Endodermal cell (in vitro differentiated cells): ENCODE results near the gene FRRS1. TPM values are rescaled to one million over a fixed set of nuclear protein-coding genes. Genes with fewer than 3 reads are reported as not detected.

Experiments used
- DNase-seq: peaks from one replicate; pipeline ENCODE4 v3.0.0-alpha.2; 2017
- H3K27ac ChIP-seq: 2 replicates; pipeline ENCODE4 v1.5.1; 2013; ENCODE audit warnings: mild to moderate bottlenecking, low read depth, low read length, moderate library complexity
- H3K27me3 ChIP-seq: 2 replicates; pipeline ENCODE4 v1.6.1; 2013; ENCODE audit warnings: mild to moderate bottlenecking, low read length, moderate library complexity; ENCODE audit not compliant: insufficient read depth, control insufficient read depth, poor library complexity, severe bottlenecking
- H3K36me3 ChIP-seq: 2 replicates; pipeline ENCODE4 v1.7.0; 2013; ENCODE audit warnings: mild to moderate bottlenecking, low read length, moderate library complexity; ENCODE audit not compliant: control insufficient read depth, insufficient read depth
- H3K4me1 ChIP-seq: one replicate; pipeline ENCODE4 v1.7.0; 2013; ENCODE audit warnings: low read length; ENCODE audit not compliant: control insufficient read depth, insufficient read depth
- H3K4me3 ChIP-seq: 2 replicates; pipeline ENCODE4 v1.5.1; 2013; ENCODE audit warnings: mild to moderate bottlenecking, low read length, moderate library complexity
- H3K9ac ChIP-seq: 2 replicates; pipeline ENCODE4 v1.6.1; 2013; ENCODE audit warnings: mild to moderate bottlenecking, low read length, moderate library complexity; ENCODE audit not compliant: poor library complexity, severe bottlenecking; ENCODE audit errors: extremely low read depth
- H3K9me3 ChIP-seq: 2 replicates; pipeline ENCODE4 v1.6.1; 2013; ENCODE audit warnings: mild to moderate bottlenecking, low read length, moderate library complexity; ENCODE audit not compliant: control insufficient read depth
- H3K27ac Mint-ChIP-seq: 2 replicates; pipeline ENCODE4 v1.8.0; 2020; ENCODE audit warnings: mixed read lengths
- H3K27me3 Mint-ChIP-seq: 2 replicates; pipeline ENCODE4 v1.8.0; 2021; ENCODE audit warnings: mild to moderate bottlenecking, mixed read lengths; ENCODE audit not compliant: insufficient read depth
- H3K36me3 Mint-ChIP-seq: 2 replicates; pipeline ENCODE4 v1.8.0; 2020; ENCODE audit warnings: low read depth, mixed read lengths
- H3K4me1 Mint-ChIP-seq: 2 replicates; pipeline ENCODE4 v1.8.0; 2020; ENCODE audit warnings: mixed read lengths
- H3K4me3 Mint-ChIP-seq: 2 replicates; pipeline ENCODE4 v1.8.0; 2020; ENCODE audit warnings: mild to moderate bottlenecking, moderate library complexity, mixed read lengths
- H3K9me3 Mint-ChIP-seq: 2 replicates; pipeline ENCODE4 v1.8.0; 2020; ENCODE audit warnings: mild to moderate bottlenecking, mixed read lengths
- CTCF ChIP-seq: fragments of 200-600 bp; sonication (generic); conservative IDR thresholded peaks from 2 replicates; pipeline ENCODE4 v1.5.0; 2021; ENCODE audit warnings: antibody characterized with exemption, mild to moderate bottlenecking
- WGBS, 2 experiments: methylation state at CpG; one replicate each; pipeline versions ENCODE4 v1.1.5 to v1.1.7; 2013; ENCODE audit warnings: missing lambda C conversion rate in 2 of 2, mixed read lengths in 1 of 2; ENCODE audit not compliant: insufficient coverage in 1 of 2, insufficient read length in 1 of 2; 5-methylcytosine and 5-hydroxymethylcytosine counted together
- total RNA-seq, 2 donors: library from RNA; stranded (reverse); fragmentation: NEBNext Ultra II Directional in 1 of 2; extraction: Animal tissue kit (Norgen Biotek cat#: 25700) in 1 of 2; gene quantifications; 2 replicates in 1 of 2; 3 replicates in 1 of 2; pipeline ENCODE4 v1.2.1, GENCODE V29; 2021

The FRRS1 gene
- total RNA-seq, 2 donors from 2014 or later, result 9.9 to 24.4 TPM

- Histone ChIP-seq H3K36me3 (peaks cover 13% of the 10 kb centered on the region), H3K9me3 (no peaks in the 10 kb centered on the region), H3K27ac (no peak overlapping the region), H3K4me1 (peaks cover 3% of the 10 kb centered on the region), H3K27me3 (no peaks in the 10 kb centered on the region), H3K4me3 (no peak overlapping the region), H3K9ac (no peak overlapping the region)
- H3K27me3 Mint-ChIP-seq, result no peaks in the 10 kb centered on the region
- peaks cover 24% of the 10 kb centered on the region for H3K4me1 Mint-ChIP-seq
- no peak for DNase-seq
- no peaks in the 10 kb centered on the region for H3K9me3 Mint-ChIP-seq
- peaks cover 9% of the 10 kb centered on the region for H3K36me3 Mint-ChIP-seq
- no peak overlapping the region for H3K27ac Mint-ChIP-seq
- no peak overlapping the region for H3K4me3 Mint-ChIP-seq
- no peak for TF ChIP-seq CTCF
- WGBS, 2 experiments, result 93 to 100% methylated on average over 1 of the region's 1 CpG
These were observed 40.0 kb downstream of the FRRS1 start for GRCh38 chr1:99726407-99726806.

DNA sequence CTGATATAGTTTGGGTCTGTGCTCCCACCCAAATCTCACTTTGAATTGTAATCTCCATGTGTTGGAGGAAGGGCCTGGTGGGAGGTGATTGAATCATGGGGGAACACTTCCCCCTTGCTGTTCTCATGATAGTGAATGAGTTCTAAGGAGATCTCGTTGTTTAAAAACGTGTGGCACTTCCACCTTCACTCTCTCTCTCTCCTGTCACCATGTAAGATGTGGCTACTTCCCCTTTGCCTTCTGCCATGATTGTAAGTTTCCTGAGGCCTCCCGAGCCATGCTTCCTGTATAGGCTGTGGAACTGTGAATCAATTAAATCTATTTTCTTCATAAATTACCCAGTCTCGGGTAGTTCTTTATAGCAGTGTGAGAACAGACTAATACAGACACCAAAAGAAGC, 40.4 kb downstream of the FRRS1 start:
- Histone ChIP-seq H3K36me3 (peaks cover 13% of the 10 kb centered on the region), H3K27me3 (no peaks in the 10 kb centered on the region), H3K4me1 (peaks cover 3% of the 10 kb centered on the region), H3K9ac (no peak overlapping the region), H3K4me3 (no peak overlapping the region), H3K27ac (no peak overlapping the region), H3K9me3 (no peaks in the 10 kb centered on the region)
- Mint-ChIP-seq H3K36me3 (peaks cover 9% of the 10 kb centered on the region), H3K4me1 (peaks cover 24% of the 10 kb centered on the region), H3K27ac (no peak overlapping the region), H3K27me3 (no peaks in the 10 kb centered on the region), H3K9me3 (no peaks in the 10 kb centered on the region), H3K4me3 (no peak overlapping the region)
- WGBS, 2 experiments, result 53 to 76% methylated on average over 3 of the region's 4 CpGs
- TF ChIP-seq CTCF, result no peak
- DNase-seq, result no peak

DNA sequence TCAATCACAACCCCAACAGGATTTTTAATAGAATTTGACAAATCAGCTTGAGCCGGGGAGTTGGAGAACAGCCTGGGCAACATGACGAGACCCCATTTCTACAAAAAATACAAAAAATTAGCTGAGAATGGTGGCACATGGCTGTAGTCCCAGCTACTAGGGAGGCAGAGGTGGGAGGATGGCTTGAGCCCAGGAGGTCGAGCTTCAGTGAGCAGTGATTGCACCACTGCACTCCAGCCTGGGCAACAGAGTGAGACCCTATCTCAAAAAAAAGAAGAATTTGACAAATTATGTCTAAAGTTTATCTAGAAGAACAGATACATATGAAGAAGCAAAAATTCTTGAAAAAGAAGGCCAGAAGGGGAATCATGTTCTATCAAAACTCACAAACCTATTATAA, 43.2 kb downstream of the FRRS1 start:
- H3K27ac ChIP-seq, result no peak overlapping the region
- Mint-ChIP-seq H3K27me3 (no peaks in the 10 kb centered on the region), H3K36me3 (peaks cover 11% of the 10 kb centered on the region), H3K4me1 (peaks cover 17% of the 10 kb centered on the region), H3K4me3 (no peak overlapping the region), H3K27ac (no peak overlapping the region), H3K9me3 (no peaks in the 10 kb centered on the region)
- DNase-seq, result no peak
- 90 to 100% methylated on average over 1 to 3 of the region's 3 CpGs for WGBS, 2 experiments
- H3K9me3 ChIP-seq, result no peaks in the 10 kb centered on the region
- H3K4me1 ChIP-seq, result peaks cover 3% of the 10 kb centered on the region
- no peak overlapping the region for H3K9ac ChIP-seq
- no peak for TF ChIP-seq CTCF
- no peaks in the 10 kb centered on the region for H3K27me3 ChIP-seq
- peaks cover 8% of the 10 kb centered on the region for H3K36me3 ChIP-seq
- H3K4me3 ChIP-seq, result no peak overlapping the region
